Esophagus muscularis mucosa (tissue), 4 donors: ENCODE results near the gene UGT1A7.

Experiments
- EP300 ChIP-seq: sonication (generic); formaldehyde crosslinking; IDR thresholded peaks from one replicate; pipeline ENCODE4 v1.6.1; 2017; ENCODE audit warnings: antibody characterized with exemption
- POLR2A ChIP-seq: fragments of 450-650 bp; IDR thresholded peaks from one replicate; pipeline ENCODE4 v1.6.1; 2017; ENCODE audit warnings: antibody characterized with exemption, moderate library complexity, mild to moderate bottlenecking, low read depth
- POLR2AphosphoS5 ChIP-seq, 2 donors: sonication (generic); formaldehyde crosslinking; IDR thresholded peaks; one replicate each; pipeline ENCODE4 v1.6.1; 2017; ENCODE audit warnings: antibody characterized with exemption in 2 of 2
- TF ChIP-seq, protein P1 (sequence below), 3 experiments: fragments of 200-600 bp in 2 of 3; fragments of 450-650 bp in 1 of 3; sonication (generic) in 2 of 3; IDR thresholded peaks; one replicate each; pipeline ENCODE4 v1.5.1; 2017 to 2019; ENCODE audit warnings: antibody characterized with exemption in 3 of 3, mild to moderate bottlenecking in 2 of 3, moderate library complexity in 1 of 3

DNA sequence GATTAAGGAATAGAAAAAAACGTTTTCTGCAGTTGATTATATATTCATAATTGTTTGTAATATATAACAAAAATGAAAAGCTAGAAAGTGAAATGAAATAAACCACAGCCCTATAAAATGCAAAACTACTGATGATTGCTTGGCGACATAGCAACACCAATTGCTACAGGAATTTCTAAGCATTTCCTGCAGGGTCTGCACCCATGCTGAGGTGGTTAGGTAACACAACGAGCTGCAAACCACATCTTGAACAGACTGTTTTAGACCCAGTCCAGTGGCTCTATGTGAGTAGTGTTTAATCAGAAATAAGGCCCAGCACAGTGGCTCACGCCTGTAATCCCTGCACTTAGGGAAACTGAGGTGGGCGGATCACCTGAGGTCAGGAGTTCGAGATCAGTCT lies 27.2 kb upstream of the UGT1A7 start:
- no peak for TF ChIP-seq EP300
- no peak for TF ChIP-seq POLR2A
- TF ChIP-seq, protein P1, sequence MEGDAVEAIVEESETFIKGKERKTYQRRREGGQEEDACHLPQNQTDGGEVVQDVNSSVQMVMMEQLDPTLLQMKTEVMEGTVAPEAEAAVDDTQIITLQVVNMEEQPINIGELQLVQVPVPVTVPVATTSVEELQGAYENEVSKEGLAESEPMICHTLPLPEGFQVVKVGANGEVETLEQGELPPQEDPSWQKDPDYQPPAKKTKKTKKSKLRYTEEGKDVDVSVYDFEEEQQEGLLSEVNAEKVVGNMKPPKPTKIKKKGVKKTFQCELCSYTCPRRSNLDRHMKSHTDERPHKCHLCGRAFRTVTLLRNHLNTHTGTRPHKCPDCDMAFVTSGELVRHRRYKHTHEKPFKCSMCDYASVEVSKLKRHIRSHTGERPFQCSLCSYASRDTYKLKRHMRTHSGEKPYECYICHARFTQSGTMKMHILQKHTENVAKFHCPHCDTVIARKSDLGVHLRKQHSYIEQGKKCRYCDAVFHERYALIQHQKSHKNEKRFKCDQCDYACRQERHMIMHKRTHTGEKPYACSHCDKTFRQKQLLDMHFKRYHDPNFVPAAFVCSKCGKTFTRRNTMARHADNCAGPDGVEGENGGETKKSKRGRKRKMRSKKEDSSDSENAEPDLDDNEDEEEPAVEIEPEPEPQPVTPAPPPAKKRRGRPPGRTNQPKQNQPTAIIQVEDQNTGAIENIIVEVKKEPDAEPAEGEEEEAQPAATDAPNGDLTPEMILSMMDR (IDR thresholded peaks at IDR 0.05), result no peak
- TF ChIP-seq POLR2AphosphoS5 (IDR thresholded peaks at IDR 0.05), result no peak
